A549 (cell line): ENCODE measurements around the gene LRRC8E.

Experiments used
- CBX2 ChIP-seq: fragments of 200-600 bp; sonication (generic); IDR thresholded peaks from 2 replicates; pipeline ENCODE4 v1.6.1; 2016; ENCODE audit warnings: low read depth, mild to moderate bottlenecking, borderline replicate concordance
- CEBPB ChIP-seq, 2 experiments: fragments of >200 bp in 1 of 2; sonication (Bioruptor Twin) in 1 of 2; formaldehyde crosslinking in 1 of 2; IDR thresholded peaks; 2 replicates each; pipeline ENCODE4 v1.6.1; 2012 to 2016
- JUN ChIP-seq, 2 experiments: fragments of >200 bp; sonication (Bioruptor Twin); formaldehyde crosslinking; IDR thresholded peaks; 2 replicates in 1 of 2; 3 replicates in 1 of 2; pipeline ENCODE4 v1.6.1; 2016 to 2017
- PHF8 ChIP-seq: fragments of 200-600 bp; sonication (generic); IDR thresholded peaks from 2 replicates; pipeline ENCODE4 v1.6.1; 2016; ENCODE audit warnings: low read depth, mild to moderate bottlenecking, antibody characterized with exemption, moderate library complexity, borderline replicate concordance
- POLR2A ChIP-seq: IDR thresholded peaks from 2 replicates; pipeline ENCODE4 v1.6.1; 2012; ENCODE audit warnings: mild to moderate bottlenecking, low read length
- RAD21 ChIP-seq, 2 experiments: fragments of >200 bp in 1 of 2; sonication (Bioruptor Twin) in 1 of 2; formaldehyde crosslinking in 1 of 2; IDR thresholded peaks in 1 of 2; conservative IDR thresholded peaks in 1 of 2; 2 replicates in 1 of 2; 3 replicates in 1 of 2; pipeline ENCODE4 v1.6.1; 2012 to 2018; ENCODE audit warnings: inconsistent platforms in 1 of 2
- SREBF2 ChIP-seq: fragments of 450-650 bp; IDR thresholded peaks from 2 replicates; pipeline ENCODE4 v1.6.1; 2014; ENCODE audit warnings: mild to moderate bottlenecking, moderate library complexity
- TF ChIP-seq, protein P1 (sequence below): fragments of >200 bp; sonication (Bioruptor Twin); formaldehyde crosslinking; IDR thresholded peaks from 3 replicates; pipeline ENCODE4 v1.5.1; 2016
- TF ChIP-seq, protein P2 (sequence below): fragments of >200 bp; sonication (Bioruptor Twin); formaldehyde crosslinking; IDR thresholded peaks from 3 replicates; pipeline ENCODE4 v1.6.1; 2016
- TF ChIP-seq, protein P3 (sequence below): IDR thresholded peaks from 2 replicates; pipeline ENCODE4 v1.6.1; 2012
- TF ChIP-seq, protein P4 (sequence below): fragments of 200-600 bp; sonication (generic); IDR thresholded peaks from 2 replicates; pipeline ENCODE4 v1.6.1; 2016; ENCODE audit warnings: antibody characterized with exemption, mild to moderate bottlenecking, moderate library complexity
- TF ChIP-seq, protein P5 (sequence below): IDR thresholded peaks from 2 replicates; pipeline ENCODE4 v1.6.1; 2012; ENCODE audit warnings: low read depth, borderline replicate concordance

DNA sequence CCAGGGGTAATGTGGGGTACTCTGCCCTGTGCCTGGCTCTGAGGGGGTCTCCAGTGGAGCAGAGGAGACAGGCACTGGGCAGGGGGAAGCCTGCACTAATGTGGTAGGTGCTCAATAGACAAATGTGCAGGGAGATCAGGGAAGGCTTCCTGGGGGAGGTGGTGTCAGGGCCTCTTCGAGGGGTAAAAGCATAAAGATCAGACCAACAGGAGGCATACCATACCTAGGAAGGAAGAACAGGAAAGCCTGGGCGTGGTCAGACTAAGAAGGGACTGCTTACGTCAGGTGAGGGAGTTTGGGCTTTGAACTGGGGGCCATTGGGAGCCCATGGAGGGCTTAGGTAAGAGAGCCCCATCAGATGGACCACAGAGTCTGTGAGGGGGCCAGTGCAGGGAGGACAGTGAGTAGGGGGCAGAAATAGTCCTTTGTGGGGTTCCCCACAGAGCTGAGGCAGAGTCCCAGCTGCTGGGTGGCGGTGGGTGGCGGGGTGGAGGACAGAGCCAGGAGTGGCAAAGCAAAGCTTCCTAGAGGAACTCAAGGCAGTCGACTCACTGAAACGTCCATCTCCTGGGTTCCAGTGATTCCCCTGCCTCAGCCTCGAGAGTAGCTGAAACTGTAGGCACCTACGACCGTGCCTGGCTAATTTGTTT is 22.9 kb upstream of the LRRC8E start:
- TF ChIP-seq, protein P1, sequence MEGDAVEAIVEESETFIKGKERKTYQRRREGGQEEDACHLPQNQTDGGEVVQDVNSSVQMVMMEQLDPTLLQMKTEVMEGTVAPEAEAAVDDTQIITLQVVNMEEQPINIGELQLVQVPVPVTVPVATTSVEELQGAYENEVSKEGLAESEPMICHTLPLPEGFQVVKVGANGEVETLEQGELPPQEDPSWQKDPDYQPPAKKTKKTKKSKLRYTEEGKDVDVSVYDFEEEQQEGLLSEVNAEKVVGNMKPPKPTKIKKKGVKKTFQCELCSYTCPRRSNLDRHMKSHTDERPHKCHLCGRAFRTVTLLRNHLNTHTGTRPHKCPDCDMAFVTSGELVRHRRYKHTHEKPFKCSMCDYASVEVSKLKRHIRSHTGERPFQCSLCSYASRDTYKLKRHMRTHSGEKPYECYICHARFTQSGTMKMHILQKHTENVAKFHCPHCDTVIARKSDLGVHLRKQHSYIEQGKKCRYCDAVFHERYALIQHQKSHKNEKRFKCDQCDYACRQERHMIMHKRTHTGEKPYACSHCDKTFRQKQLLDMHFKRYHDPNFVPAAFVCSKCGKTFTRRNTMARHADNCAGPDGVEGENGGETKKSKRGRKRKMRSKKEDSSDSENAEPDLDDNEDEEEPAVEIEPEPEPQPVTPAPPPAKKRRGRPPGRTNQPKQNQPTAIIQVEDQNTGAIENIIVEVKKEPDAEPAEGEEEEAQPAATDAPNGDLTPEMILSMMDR, result no peak
- TF ChIP-seq POLR2A, result no peak
- TF ChIP-seq, protein P2, sequence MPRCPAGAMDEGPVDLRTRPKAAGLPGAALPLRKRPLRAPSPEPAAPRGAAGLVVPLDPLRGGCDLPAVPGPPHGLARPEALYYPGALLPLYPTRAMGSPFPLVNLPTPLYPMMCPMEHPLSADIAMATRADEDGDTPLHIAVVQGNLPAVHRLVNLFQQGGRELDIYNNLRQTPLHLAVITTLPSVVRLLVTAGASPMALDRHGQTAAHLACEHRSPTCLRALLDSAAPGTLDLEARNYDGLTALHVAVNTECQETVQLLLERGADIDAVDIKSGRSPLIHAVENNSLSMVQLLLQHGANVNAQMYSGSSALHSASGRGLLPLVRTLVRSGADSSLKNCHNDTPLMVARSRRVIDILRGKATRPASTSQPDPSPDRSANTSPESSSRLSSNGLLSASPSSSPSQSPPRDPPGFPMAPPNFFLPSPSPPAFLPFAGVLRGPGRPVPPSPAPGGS, result no peak
- TF ChIP-seq, protein P3, sequence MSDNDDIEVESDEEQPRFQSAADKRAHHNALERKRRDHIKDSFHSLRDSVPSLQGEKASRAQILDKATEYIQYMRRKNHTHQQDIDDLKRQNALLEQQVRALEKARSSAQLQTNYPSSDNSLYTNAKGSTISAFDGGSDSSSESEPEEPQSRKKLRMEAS, result no peak
- TF ChIP-seq CBX2, result no peak
- TF ChIP-seq, protein P4, sequence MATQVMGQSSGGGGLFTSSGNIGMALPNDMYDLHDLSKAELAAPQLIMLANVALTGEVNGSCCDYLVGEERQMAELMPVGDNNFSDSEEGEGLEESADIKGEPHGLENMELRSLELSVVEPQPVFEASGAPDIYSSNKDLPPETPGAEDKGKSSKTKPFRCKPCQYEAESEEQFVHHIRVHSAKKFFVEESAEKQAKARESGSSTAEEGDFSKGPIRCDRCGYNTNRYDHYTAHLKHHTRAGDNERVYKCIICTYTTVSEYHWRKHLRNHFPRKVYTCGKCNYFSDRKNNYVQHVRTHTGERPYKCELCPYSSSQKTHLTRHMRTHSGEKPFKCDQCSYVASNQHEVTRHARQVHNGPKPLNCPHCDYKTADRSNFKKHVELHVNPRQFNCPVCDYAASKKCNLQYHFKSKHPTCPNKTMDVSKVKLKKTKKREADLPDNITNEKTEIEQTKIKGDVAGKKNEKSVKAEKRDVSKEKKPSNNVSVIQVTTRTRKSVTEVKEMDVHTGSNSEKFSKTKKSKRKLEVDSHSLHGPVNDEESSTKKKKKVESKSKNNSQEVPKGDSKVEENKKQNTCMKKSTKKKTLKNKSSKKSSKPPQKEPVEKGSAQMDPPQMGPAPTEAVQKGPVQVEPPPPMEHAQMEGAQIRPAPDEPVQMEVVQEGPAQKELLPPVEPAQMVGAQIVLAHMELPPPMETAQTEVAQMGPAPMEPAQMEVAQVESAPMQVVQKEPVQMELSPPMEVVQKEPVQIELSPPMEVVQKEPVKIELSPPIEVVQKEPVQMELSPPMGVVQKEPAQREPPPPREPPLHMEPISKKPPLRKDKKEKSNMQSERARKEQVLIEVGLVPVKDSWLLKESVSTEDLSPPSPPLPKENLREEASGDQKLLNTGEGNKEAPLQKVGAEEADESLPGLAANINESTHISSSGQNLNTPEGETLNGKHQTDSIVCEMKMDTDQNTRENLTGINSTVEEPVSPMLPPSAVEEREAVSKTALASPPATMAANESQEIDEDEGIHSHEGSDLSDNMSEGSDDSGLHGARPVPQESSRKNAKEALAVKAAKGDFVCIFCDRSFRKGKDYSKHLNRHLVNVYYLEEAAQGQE, result no peak
- TF ChIP-seq JUN (IDR thresholded peaks at IDR 0.05), result no peak
- TF ChIP-seq PHF8, result no peak
- no peak for TF ChIP-seq SREBF2
- no peak for TF ChIP-seq CEBPB (IDR thresholded peaks at IDR 0.05)
- TF ChIP-seq RAD21 (conservative IDR thresholded peaks at IDR 0.05 in 1 of 2, IDR thresholded peaks at IDR 0.05 in 1 of 2), result no peak
- TF ChIP-seq, protein P5, sequence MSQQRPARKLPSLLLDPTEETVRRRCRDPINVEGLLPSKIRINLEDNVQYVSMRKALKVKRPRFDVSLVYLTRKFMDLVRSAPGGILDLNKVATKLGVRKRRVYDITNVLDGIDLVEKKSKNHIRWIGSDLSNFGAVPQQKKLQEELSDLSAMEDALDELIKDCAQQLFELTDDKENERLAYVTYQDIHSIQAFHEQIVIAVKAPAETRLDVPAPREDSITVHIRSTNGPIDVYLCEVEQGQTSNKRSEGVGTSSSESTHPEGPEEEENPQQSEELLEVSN, result no peak
